B cell (primary cell): ENCODE results near the gene FNDC7.

Experiments
- CTCF ChIP-seq: fragments of 200-600 bp; IDR thresholded peaks from one replicate; pipeline ENCODE4 v1.8.0; 2022; ENCODE audit warnings: antibody characterized with exemption, mild to moderate bottlenecking
- EZH2 ChIP-seq: IDR thresholded peaks from 2 replicates; pipeline ENCODE4 v1.6.1; 2012; ENCODE audit warnings: borderline replicate concordance, low read depth, mild to moderate bottlenecking, moderate library complexity, low read length; ENCODE audit not compliant: insufficient read depth, poor library complexity, severe bottlenecking

GRCh38 chr1:108671143-108671542 lies 41.6 kb upstream of the FNDC7 start:
- TF ChIP-seq CTCF (no peak), EZH2 (no peak)
